Measurements from ENCODE around the gene CCDC182. TPM values are rescaled to one million over a fixed set of nuclear protein-coding genes. Genes with fewer than 3 reads are reported as not detected.

Gene CCDC182
- not detected for polyA plus RNA-seq (ENCODE audit: insufficient read length in 3 of 3)
- long read RNA-seq, donor 1, result 0 reads
- long read RNA-seq, donor 2, result 0 reads
- long read RNA-seq, donor 3, result 0 reads
- long read RNA-seq, donor 4, result 0 reads
- long read RNA-seq, donor 5, result 0 reads
- long read RNA-seq, donor 6, result 0 reads
- long read RNA-seq, donor 7, result 0 reads
- long read RNA-seq, donor 8, result 0 reads
- long read RNA-seq, donor 9, result 0 reads
- long read RNA-seq, donor 10, result 0 reads
- long read RNA-seq, donor 11, result 0 reads
- long read RNA-seq, donor 12, result 0 reads
- long read RNA-seq, donor 13, result 0 reads
- long read RNA-seq, donor 14, result 0 reads
- long read RNA-seq, donor 15, result 0 reads
- long read RNA-seq, donor 16, result 0 reads

GRCh38 chr17:57745242-57745641 is at the start of gene CCDC182:
TSS of gene CCDC182 (minus strand) at chr17:57745299. CDS start at chr17:57745272, 27 bp downstream.
- no peak for DNase-seq (ENCODE audit: extremely low read depth in 1 of 11, low read depth in 9 of 11, low spot score in 4 of 11)

- DNase-seq (ENCODE audit: extremely low read depth in 1 of 11, low read depth in 9 of 11, low spot score in 4 of 11), result no peak
These were observed 49.7 kb upstream of the CCDC182 start for GRCh38 chr17:57794841-57795240.

DNA sequence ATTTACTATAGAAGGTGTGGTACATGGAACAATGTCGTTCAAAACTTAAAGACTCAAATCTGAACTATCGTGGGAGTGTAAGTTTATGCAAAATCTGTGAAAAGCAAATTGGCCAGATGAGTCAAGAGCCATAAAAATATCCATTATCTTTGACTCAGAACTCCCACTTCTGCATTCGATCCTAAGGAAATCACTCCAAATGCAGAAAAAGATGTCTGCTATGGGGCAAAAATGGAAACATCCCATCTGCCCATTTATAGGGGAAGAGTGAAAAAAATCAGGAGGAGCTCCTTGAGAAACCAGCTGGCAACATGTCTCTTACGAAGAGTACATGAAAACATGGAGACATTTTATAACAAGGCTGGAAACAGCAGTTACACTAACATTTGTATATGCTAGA is 43.6 kb upstream of the CCDC182 start:
- no peak for DNase-seq (ENCODE audit: extremely low read depth in 1 of 11, low read depth in 9 of 11, low spot score in 4 of 11)

GRCh38 chr17:57785022-57785421 is 39.9 kb upstream of the CCDC182 start:
- peak in 10 of 11 donors; percentile 38 to 84 (median 66) for DNase-seq (ENCODE audit: extremely low read depth in 1 of 11, low read depth in 9 of 11, low spot score in 4 of 11)

- DNase-seq (ENCODE audit: extremely low read depth in 1 of 11, low read depth in 9 of 11, low spot score in 4 of 11), result no peak
These were observed 39.3 kb upstream of the CCDC182 start for GRCh38 chr17:57784226-57784895.

GRCh38 chr17:57783338-57783742 is 38.2 kb upstream of the CCDC182 start:
- DNase-seq (ENCODE audit: extremely low read depth in 1 of 11, low read depth in 9 of 11, low spot score in 4 of 11), result peak; percentile 58 to 78 (median 65)

DNA sequence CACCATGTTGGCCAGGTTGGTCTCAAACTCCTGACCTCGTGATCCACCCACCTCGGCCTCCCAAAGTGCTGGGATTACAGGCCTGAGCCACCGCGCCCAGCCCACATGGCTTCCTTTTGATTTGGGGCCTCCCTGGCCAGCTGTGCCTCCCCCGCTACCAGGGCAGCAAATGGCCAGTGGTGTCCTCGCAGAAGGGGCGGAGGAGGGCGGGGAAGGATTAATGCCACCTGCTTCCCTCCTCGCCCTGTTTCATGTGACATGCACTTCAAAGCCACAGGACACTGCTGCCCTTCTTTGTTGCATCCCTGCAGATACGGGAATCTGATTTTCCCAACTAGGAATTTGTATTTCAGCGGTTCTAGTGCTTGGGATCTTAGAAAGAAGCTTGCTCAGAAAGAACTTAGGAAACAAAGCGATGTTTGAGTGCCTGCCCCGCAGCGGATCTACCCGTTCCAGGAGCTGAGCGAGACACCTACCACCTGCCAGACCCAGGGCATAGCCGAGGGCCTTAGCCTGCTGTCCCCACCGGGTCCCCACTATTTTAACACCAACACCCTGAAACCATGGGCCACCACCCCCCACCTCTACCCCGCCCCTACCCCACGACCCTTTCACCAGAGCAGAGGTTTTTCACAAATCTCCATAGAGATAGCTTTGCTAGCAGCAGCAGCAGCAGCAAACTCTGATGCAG is 37.7 kb upstream of the CCDC182 start:
- DNase-seq (ENCODE audit: extremely low read depth in 1 of 11, low read depth in 9 of 11, low spot score in 4 of 11), result no peak

- DNase-seq (ENCODE audit: extremely low read depth in 1 of 11, low read depth in 9 of 11, low spot score in 4 of 11), result no peak
These were observed 37.0 kb upstream of the CCDC182 start for GRCh38 chr17:57782062-57782490.

DNA sequence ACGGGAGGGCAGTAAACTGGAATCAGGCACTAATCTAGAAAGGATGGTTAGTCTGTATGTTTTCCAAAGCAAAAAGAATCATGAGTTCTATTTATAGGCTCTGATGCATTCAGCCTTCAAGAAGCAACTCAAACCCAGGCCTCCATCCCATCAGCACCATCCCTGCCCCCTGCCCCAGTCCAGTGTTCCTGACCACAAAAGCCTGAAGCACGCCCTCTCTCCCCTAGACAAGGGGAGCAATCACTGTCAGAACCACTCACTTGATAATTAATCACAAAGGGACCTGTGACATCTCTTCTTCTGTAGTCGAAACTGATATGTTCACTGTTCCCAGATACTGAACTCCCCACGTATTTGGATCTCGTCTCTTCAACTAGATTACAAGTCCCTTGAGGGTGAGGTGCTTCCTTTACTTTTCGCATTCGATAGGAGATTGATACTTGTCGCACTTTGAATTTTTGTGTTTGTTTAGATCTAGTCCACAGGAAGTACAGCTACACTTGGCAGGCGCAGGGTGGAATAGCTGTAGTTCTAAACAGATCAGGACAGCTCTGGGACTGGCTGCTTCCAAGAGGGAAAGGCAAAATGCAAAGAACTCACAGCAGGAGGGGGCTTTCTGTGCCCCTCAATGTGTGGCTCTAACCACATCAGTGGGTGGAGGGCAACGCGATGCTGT is 36.4 kb upstream of the CCDC182 start:
- DNase-seq (ENCODE audit: extremely low read depth in 1 of 11, low read depth in 9 of 11, low spot score in 4 of 11), result no peak

DNA sequence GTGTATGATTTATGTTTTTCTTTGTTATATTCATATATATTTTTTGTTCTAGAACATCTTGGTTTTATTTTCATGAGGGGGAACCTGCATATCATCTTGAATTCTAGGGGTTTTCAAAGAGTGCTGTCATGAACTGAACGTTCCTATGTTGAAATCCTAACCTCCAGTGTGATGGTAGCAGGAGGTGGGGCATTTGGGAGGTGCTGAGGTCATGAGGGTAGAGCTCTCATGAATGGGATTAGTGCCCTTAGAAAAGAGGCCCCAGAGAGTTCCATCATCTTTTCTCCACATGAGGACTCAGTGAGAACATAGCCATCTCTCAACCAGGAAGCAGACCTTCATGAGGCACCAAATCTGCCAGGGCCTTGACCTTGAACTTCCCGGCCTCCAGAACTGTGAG is 34.6 kb upstream of the CCDC182 start:
- no peak for DNase-seq (ENCODE audit: extremely low read depth in 1 of 11, low read depth in 9 of 11, low spot score in 4 of 11)

GRCh38 chr17:57778306-57778705 is 33.2 kb upstream of the CCDC182 start:
- DNase-seq (ENCODE audit: extremely low read depth in 1 of 11, low read depth in 9 of 11, low spot score in 4 of 11), result no peak

- no peak for DNase-seq (ENCODE audit: extremely low read depth in 1 of 11, low read depth in 9 of 11, low spot score in 4 of 11)
These were observed 31.3 kb upstream of the CCDC182 start for GRCh38 chr17:57776366-57776765.

DNA sequence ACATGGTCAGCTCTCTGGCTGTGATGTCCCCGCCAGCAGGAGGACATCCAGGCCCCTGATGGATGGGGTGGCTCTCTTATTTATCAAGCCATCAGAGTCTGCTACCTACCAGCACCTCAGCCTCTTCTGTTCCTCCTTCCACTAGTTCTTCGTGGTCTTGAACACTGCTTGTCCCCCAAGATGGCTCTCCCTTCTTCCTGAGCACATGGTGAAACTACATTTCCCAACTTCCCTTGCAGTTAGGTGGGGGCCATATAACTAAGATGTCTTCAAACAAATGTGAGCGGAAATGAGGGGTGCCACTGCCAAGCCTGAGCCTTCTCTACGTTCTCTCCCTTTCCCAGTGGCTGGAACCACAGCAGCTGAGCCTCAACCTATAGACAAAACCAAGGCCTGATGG is 29.8 kb upstream of the CCDC182 start:
- no peak for DNase-seq (ENCODE audit: extremely low read depth in 1 of 11, low read depth in 9 of 11, low spot score in 4 of 11)

DNA sequence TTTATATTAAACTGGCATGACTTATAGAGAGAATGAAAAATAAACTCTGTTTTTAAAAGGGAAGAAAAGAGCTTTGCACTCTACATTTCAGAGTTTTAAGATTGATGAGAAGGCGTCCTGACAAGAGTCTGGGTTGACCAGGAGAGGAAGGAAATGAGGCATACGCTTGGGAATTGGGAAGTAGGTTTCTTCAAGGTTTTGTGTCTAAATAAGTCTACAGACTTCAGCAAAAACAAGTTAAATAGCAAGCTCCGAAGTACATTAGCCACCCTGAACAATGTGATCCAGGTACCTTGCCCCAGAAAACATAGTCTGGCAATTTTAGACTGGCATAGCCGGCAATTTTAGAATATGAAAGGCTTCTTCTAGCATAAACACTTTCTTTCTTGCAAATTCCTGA is 28.5 kb upstream of the CCDC182 start:
- DNase-seq (ENCODE audit: extremely low read depth in 1 of 11, low read depth in 9 of 11, low spot score in 4 of 11), result no peak

GRCh38 chr17:57772774-57773173 is 27.7 kb upstream of the CCDC182 start:
- DNase-seq (ENCODE audit: extremely low read depth in 1 of 11, low read depth in 9 of 11, low spot score in 4 of 11), result no peak

GRCh38 chr17:57767561-57767960 is 22.5 kb upstream of the CCDC182 start:
- DNase-seq (ENCODE audit: extremely low read depth in 1 of 11, low read depth in 9 of 11, low spot score in 4 of 11), result no peak

DNA sequence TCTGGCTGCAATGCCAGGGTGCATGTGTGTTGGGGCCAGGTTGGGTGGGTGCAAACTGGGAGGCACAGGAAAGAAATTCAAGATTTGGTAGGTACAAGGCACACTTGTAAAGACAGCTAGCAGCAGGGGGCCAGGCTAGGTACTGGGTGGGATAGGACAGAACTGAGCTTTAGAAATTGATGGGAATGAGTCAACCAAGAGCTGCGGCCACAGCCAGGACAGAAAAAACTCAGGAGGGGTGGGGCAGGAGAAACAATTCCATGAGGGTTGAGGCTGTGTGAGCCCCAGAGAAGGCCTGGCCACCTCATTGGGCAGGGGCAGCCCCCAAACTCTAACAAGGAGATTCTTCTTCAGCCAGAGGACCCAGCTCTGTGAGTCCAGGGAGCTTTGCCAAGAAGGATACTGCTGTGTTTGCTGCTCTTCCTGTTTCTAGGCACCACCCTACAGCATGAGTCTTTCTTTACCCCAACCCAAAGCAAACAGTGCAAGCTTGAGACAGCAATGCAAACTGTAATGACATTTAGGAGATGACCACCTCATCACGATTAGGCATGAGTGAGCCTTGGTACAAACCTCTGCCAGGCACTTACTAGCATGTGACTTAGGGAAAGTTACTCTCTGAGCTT is 21.3 kb upstream of the CCDC182 start:
- no peak for DNase-seq (ENCODE audit: extremely low read depth in 1 of 11, low read depth in 9 of 11, low spot score in 4 of 11)

GRCh38 chr17:57762452-57763395 is 17.6 kb upstream of the CCDC182 start:
- no peak for DNase-seq (ENCODE audit: extremely low read depth in 1 of 11, low read depth in 9 of 11, low spot score in 4 of 11)
